ENCODE measurements around the gene USH2A.

Gene USH2A

GRCh38 chr1:216073793-216074595, 349.3 kb downstream of the USH2A start:
- TF ChIP-seq LEF1 (IDR thresholded peaks at IDR 0.05; ENCODE audit: borderline replicate concordance): no peak
- TF ChIP-seq PKNOX1 (IDR thresholded peaks at IDR 0.05): no peak
- TF ChIP-seq SUZ12 (IDR thresholded peaks at IDR 0.05): no peak
- no peak for TF ChIP-seq NFRKB (IDR thresholded peaks at IDR 0.05)
- no peak for TF ChIP-seq FOXK2 (IDR thresholded peaks at IDR 0.05)
- TF ChIP-seq BHLHE40 (IDR thresholded peaks at IDR 0.05; ENCODE audit: borderline replicate concordance): no peak
- no peak for TF ChIP-seq ZNF384 (IDR thresholded peaks at IDR 0.05)
- TF ChIP-seq L3MBTL2 (conservative IDR thresholded peaks at IDR 0.05): no peak
- TF ChIP-seq FOXA1 (IDR thresholded peaks at IDR 0.05): no peak
- no peak for TF ChIP-seq ELF4 (IDR thresholded peaks at IDR 0.05)
- TF ChIP-seq SP1 (IDR thresholded peaks at IDR 0.05): no peak
- no peak for TF ChIP-seq HDGF (IDR thresholded peaks at IDR 0.05; ENCODE audit: borderline replicate concordance)
- POLR2A ChIA-PET: no interaction called here
- CTCF ChIA-PET: interaction anchor here (1.0 kb wide), 1 partner anchor 257 kb away, joined by 3 read pairs; no protein-coding TSS in a partner anchor
- no peak for DNase-seq (ENCODE audit: extremely low spot score)

DNA sequence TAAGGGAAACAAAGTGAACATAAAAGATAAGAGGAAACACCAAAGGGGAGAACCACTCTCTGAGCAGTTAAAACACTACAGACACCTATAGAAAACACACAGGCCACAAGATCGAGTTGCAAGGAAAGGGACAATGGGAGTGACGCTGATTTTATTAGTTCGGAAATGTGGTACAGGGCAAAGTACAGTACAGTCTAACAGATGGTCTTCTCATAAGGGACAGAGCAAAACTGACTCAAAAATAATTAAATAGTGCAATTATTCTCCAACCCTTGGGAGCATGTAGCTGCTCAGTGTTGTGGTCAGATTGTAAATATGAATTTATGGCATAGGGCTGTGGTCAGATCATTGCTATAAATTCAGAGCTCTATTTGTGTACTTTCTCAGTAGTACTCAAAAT, 352.0 kb downstream of the USH2A start:
- POLR2A ChIA-PET: no interaction called here
- CTCF ChIA-PET: interaction anchor here (0.6 to 0.7 kb wide), 2 partner anchors 148 to 150 kb away, joined by 3 read pairs; no protein-coding TSS in a partner anchor
- no peak for TF ChIP-seq BHLHE40 (IDR thresholded peaks at IDR 0.05; ENCODE audit: borderline replicate concordance)
- no peak for TF ChIP-seq CTBP1 (IDR thresholded peaks at IDR 0.05; ENCODE audit: borderline replicate concordance)
- no peak for TF ChIP-seq FOXM1 (IDR thresholded peaks at IDR 0.05; ENCODE audit: borderline replicate concordance)
- TF ChIP-seq FOXA1 (IDR thresholded peaks at IDR 0.05): no peak
- no peak for TF ChIP-seq SUZ12 (IDR thresholded peaks at IDR 0.05)
- TF ChIP-seq LEF1 (IDR thresholded peaks at IDR 0.05; ENCODE audit: borderline replicate concordance): no peak
- no peak for TF ChIP-seq SP1 (IDR thresholded peaks at IDR 0.05)
- no peak for TF ChIP-seq FOXK2 (IDR thresholded peaks at IDR 0.05)
- no peak for TF ChIP-seq ELF4 (IDR thresholded peaks at IDR 0.05)
- no peak for TF ChIP-seq PKNOX1 (IDR thresholded peaks at IDR 0.05)
- no peak for TF ChIP-seq ARNT (IDR thresholded peaks at IDR 0.05)
- no peak for TF ChIP-seq HDGF (IDR thresholded peaks at IDR 0.05; ENCODE audit: borderline replicate concordance)
- no peak for TF ChIP-seq ZNF384 (IDR thresholded peaks at IDR 0.05)
- DNase-seq (ENCODE audit: extremely low spot score): no peak

GRCh38 chr1:216064643-216065042, 358.6 kb downstream of the USH2A start:
- DNase-seq (ENCODE audit: extremely low spot score): no peak
- no peak for TF ChIP-seq L3MBTL2 (conservative IDR thresholded peaks at IDR 0.05)
- no peak for TF ChIP-seq TARDBP (IDR thresholded peaks at IDR 0.05)
- TF ChIP-seq ELF4 (IDR thresholded peaks at IDR 0.05): no peak
- no peak for TF ChIP-seq BHLHE40 (IDR thresholded peaks at IDR 0.05; ENCODE audit: borderline replicate concordance)
- TF ChIP-seq NFRKB (IDR thresholded peaks at IDR 0.05): no peak
- no peak for TF ChIP-seq FOXM1 (IDR thresholded peaks at IDR 0.05; ENCODE audit: borderline replicate concordance)
- TF ChIP-seq SUZ12 (IDR thresholded peaks at IDR 0.05): no peak
- no peak for TF ChIP-seq HDGF (IDR thresholded peaks at IDR 0.05; ENCODE audit: borderline replicate concordance)
- TF ChIP-seq LEF1 (IDR thresholded peaks at IDR 0.05; ENCODE audit: borderline replicate concordance): no peak
- no peak for TF ChIP-seq ZNF384 (IDR thresholded peaks at IDR 0.05)
- no peak for TF ChIP-seq SP1 (IDR thresholded peaks at IDR 0.05)
- TF ChIP-seq FOXK2 (IDR thresholded peaks at IDR 0.05): no peak
- TF ChIP-seq PKNOX1 (IDR thresholded peaks at IDR 0.05): no peak
- TF ChIP-seq ARNT (IDR thresholded peaks at IDR 0.05): no peak
- no peak for TF ChIP-seq CTBP1 (IDR thresholded peaks at IDR 0.05; ENCODE audit: borderline replicate concordance)
- no peak for TF ChIP-seq FOXA1 (IDR thresholded peaks at IDR 0.05)
- ChIA-PET CTCF (no interaction called here), POLR2A (no interaction called here)

- ChIA-PET POLR2A (no interaction called here), CTCF (no interaction called here)
- DNase-seq (ENCODE audit: extremely low spot score): no peak
- no peak for TF ChIP-seq ZNF384 (IDR thresholded peaks at IDR 0.05)
- no peak for TF ChIP-seq FOXM1 (IDR thresholded peaks at IDR 0.05; ENCODE audit: borderline replicate concordance)
These were observed 365.3 kb downstream of the USH2A start for GRCh38 chr1:216057947-216058346.

- POLR2A ChIA-PET: interaction anchor here (0.5 kb wide), 1 partner anchor 166 kb away, joined by 3 read pairs; no protein-coding TSS in a partner anchor
- CTCF ChIA-PET: no interaction called here
- no peak for TF ChIP-seq LEF1 (IDR thresholded peaks at IDR 0.05; ENCODE audit: borderline replicate concordance)
- no peak for TF ChIP-seq TARDBP (IDR thresholded peaks at IDR 0.05)
- no peak for TF ChIP-seq SP1 (IDR thresholded peaks at IDR 0.05)
- TF ChIP-seq ELF4 (IDR thresholded peaks at IDR 0.05): no peak
- TF ChIP-seq PKNOX1 (IDR thresholded peaks at IDR 0.05): no peak
- TF ChIP-seq CTBP1 (IDR thresholded peaks at IDR 0.05; ENCODE audit: borderline replicate concordance): no peak
- no peak for TF ChIP-seq ZNF384 (IDR thresholded peaks at IDR 0.05)
- TF ChIP-seq FOXK2 (IDR thresholded peaks at IDR 0.05): no peak
- TF ChIP-seq BHLHE40 (IDR thresholded peaks at IDR 0.05; ENCODE audit: borderline replicate concordance): no peak
- TF ChIP-seq FOXA1 (IDR thresholded peaks at IDR 0.05): no peak
- TF ChIP-seq HDGF (IDR thresholded peaks at IDR 0.05; ENCODE audit: borderline replicate concordance): no peak
- TF ChIP-seq ARNT (IDR thresholded peaks at IDR 0.05): no peak
- DNase-seq (ENCODE audit: extremely low spot score): no peak
These were observed 366.2 kb downstream of the USH2A start for GRCh38 chr1:216057063-216057462.

Measured in HEK293T (cell line).